OCI-LY1 (cell line): ENCODE results near the gene ARFGAP3.

Source experiments
- H2AFZ ChIP-seq: fragments of 200-600 bp; sonication (generic), shearing (Covaris generic); 2 replicates; pipeline ENCODE4 v1.6.0; 2014; ENCODE audit warnings: antibody characterized with exemption, mild to moderate bottlenecking, low read length
- H3F3A ChIP-seq: fragments of 200-600 bp; sonication (generic), shearing (Covaris generic); 2 replicates; pipeline ENCODE4 v1.6.0; 2014; ENCODE audit warnings: mild to moderate bottlenecking, antibody characterized with exemption, low read length, moderate library complexity; ENCODE audit not compliant: insufficient read depth
- H3K27ac ChIP-seq: fragments of 200-600 bp; sonication (generic); 2 replicates; pipeline ENCODE4 v1.5.1; 2014; ENCODE audit warnings: low read length, mixed run types, mild to moderate bottlenecking, low read depth; ENCODE audit not compliant: poor library complexity, severe bottlenecking
- H3K27me3 ChIP-seq: fragments of 200-600 bp; sonication (generic); 2 replicates; pipeline ENCODE4 v1.6.0; 2014; ENCODE audit warnings: antibody characterized with exemption, mild to moderate bottlenecking, low read length, moderate library complexity; ENCODE audit not compliant: insufficient read depth
- H3K36me3 ChIP-seq: fragments of 200-600 bp; sonication (generic); 2 replicates; pipeline ENCODE4 v1.6.1; 2014; ENCODE audit warnings: mild to moderate bottlenecking, antibody characterized with exemption, low read length, moderate library complexity, mixed read lengths; ENCODE audit not compliant: insufficient read depth
- H3K4me1 ChIP-seq: fragments of 200-600 bp; sonication (generic); 2 replicates; pipeline ENCODE4 v1.5.1; 2014; ENCODE audit warnings: mild to moderate bottlenecking, low read length, moderate library complexity; ENCODE audit not compliant: insufficient read depth, severe bottlenecking
- H3K4me2 ChIP-seq: fragments of 200-600 bp; sonication (generic), shearing (Covaris generic); 2 replicates; pipeline ENCODE4 v1.6.1; 2014; ENCODE audit warnings: low read length
- H3K4me3 ChIP-seq: fragments of 200-600 bp; sonication (generic); 2 replicates; pipeline ENCODE4 v1.5.1; 2014; ENCODE audit warnings: low read length, low read depth, mild to moderate bottlenecking, mixed read lengths; ENCODE audit not compliant: poor library complexity, severe bottlenecking
- H3K79me2 ChIP-seq: fragments of 200-600 bp; shearing (Covaris generic); 2 replicates; pipeline ENCODE4 v1.6.1; 2016; ENCODE audit warnings: mixed run types, low read length, mixed read lengths; ENCODE audit not compliant: insufficient read depth
- H3K9ac ChIP-seq: fragments of 200-600 bp; sonication (generic), shearing (Covaris generic); 2 replicates; pipeline ENCODE4 v1.6.1; 2014; ENCODE audit warnings: mild to moderate bottlenecking, low read length, mixed read lengths
- H3K9me2 ChIP-seq: fragments of 200-600 bp; sonication (generic), shearing (Covaris generic); 2 replicates; pipeline ENCODE4 v1.6.1; 2014; ENCODE audit warnings: low read depth, mild to moderate bottlenecking, low read length, mixed read lengths
- H3K9me3 ChIP-seq: fragments of 200-600 bp; shearing (Covaris generic); 2 replicates; pipeline ENCODE4 v1.6.1; 2014; ENCODE audit warnings: low read length, mixed read lengths
- H4K20me1 ChIP-seq: fragments of 200-600 bp; sonication (generic), shearing (Covaris generic); 2 replicates; pipeline ENCODE4 v1.6.0; 2016; ENCODE audit warnings: mild to moderate bottlenecking, low read length; ENCODE audit not compliant: insufficient read depth
- EZH2 ChIP-seq: fragments of 200-600 bp; sonication (generic), shearing (Covaris generic); IDR thresholded peaks from 2 replicates; pipeline ENCODE4 v1.8.0; 2017; ENCODE audit warnings: borderline replicate concordance, mixed run types, mild to moderate bottlenecking, antibody characterized with exemption, low read length, moderate library complexity, mixed read lengths
- TF ChIP-seq, protein P1 (sequence below): fragments of 200-600 bp; sonication (generic), shearing (Covaris generic); IDR thresholded peaks from 2 replicates; pipeline ENCODE4 v1.5.1; 2017; ENCODE audit warnings: mild to moderate bottlenecking, antibody characterized with exemption, low read length, moderate library complexity, mixed read lengths

The ARFGAP3 gene

GRCh38 chr22:42805998-42806830 is 50.9 kb downstream of the ARFGAP3 start:
- Histone ChIP-seq H3K79me2 (no peaks in the 10 kb centered on the region), H3K27me3 (no peaks in the 10 kb centered on the region), H3K9ac (no peak overlapping the region), H3K4me3 (no peak overlapping the region), H3K4me1 (no peaks in the 10 kb centered on the region), H3K9me2 (no peaks in the 10 kb centered on the region), H3K9me3 (no peaks in the 10 kb centered on the region), H3K36me3 (no peaks in the 10 kb centered on the region), H3K4me2 (no peak overlapping the region), H3K27ac (no peak overlapping the region), H3F3A (no peaks in the 10 kb centered on the region), H2AFZ (no peak overlapping the region), H4K20me1 (no peaks in the 10 kb centered on the region)
- TF ChIP-seq, protein P1, sequence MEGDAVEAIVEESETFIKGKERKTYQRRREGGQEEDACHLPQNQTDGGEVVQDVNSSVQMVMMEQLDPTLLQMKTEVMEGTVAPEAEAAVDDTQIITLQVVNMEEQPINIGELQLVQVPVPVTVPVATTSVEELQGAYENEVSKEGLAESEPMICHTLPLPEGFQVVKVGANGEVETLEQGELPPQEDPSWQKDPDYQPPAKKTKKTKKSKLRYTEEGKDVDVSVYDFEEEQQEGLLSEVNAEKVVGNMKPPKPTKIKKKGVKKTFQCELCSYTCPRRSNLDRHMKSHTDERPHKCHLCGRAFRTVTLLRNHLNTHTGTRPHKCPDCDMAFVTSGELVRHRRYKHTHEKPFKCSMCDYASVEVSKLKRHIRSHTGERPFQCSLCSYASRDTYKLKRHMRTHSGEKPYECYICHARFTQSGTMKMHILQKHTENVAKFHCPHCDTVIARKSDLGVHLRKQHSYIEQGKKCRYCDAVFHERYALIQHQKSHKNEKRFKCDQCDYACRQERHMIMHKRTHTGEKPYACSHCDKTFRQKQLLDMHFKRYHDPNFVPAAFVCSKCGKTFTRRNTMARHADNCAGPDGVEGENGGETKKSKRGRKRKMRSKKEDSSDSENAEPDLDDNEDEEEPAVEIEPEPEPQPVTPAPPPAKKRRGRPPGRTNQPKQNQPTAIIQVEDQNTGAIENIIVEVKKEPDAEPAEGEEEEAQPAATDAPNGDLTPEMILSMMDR: no peak
- no peak for TF ChIP-seq EZH2

GRCh38 chr22:42805016-42805997 is 51.8 kb downstream of the ARFGAP3 start:
- no peak overlapping the region for H3K4me2 ChIP-seq
- no peaks in the 10 kb centered on the region for H4K20me1 ChIP-seq
- no peaks in the 10 kb centered on the region for H3K9me3 ChIP-seq
- no peak overlapping the region for H3K4me3 ChIP-seq
- H3K9ac ChIP-seq: no peak overlapping the region
- H3K27me3 ChIP-seq: no peaks in the 10 kb centered on the region
- H3K27ac ChIP-seq: no peak overlapping the region
- H3K36me3 ChIP-seq: no peaks in the 10 kb centered on the region
- TF ChIP-seq, protein P1: no peak
- TF ChIP-seq EZH2: no peak
- no peak overlapping the region for H2AFZ ChIP-seq
- no peaks in the 10 kb centered on the region for H3K79me2 ChIP-seq
- H3K9me2 ChIP-seq: no peaks in the 10 kb centered on the region
- H3K4me1 ChIP-seq: no peaks in the 10 kb centered on the region
- no peaks in the 10 kb centered on the region for H3F3A ChIP-seq

- Histone ChIP-seq H3K9ac (no peak overlapping the region), H3K27ac (no peak overlapping the region), H3K9me3 (no peaks in the 10 kb centered on the region), H3K36me3 (no peaks in the 10 kb centered on the region), H3K4me3 (no peak overlapping the region), H3K4me1 (no peaks in the 10 kb centered on the region), H2AFZ (no peak overlapping the region), H4K20me1 (no peaks in the 10 kb centered on the region), H3F3A (no peaks in the 10 kb centered on the region), H3K79me2 (no peaks in the 10 kb centered on the region), H3K27me3 (no peaks in the 10 kb centered on the region), H3K9me2 (no peaks in the 10 kb centered on the region), H3K4me2 (no peak overlapping the region)
- TF ChIP-seq EZH2: no peak
- TF ChIP-seq, protein P1: no peak
Measured at GRCh38 chr22:42803389-42803788, 53.7 kb downstream of the ARFGAP3 start.
